K562 (cell line): Measurements from ENCODE around the gene SIGLEC6. TPM values are rescaled to one million over a fixed set of nuclear protein-coding genes. Genes with fewer than 3 reads are reported as not detected.

ENCODE experiments used
- CREM ChIP-seq: IDR thresholded peaks from 2 replicates; pipeline ENCODE4 v1.6.1; 2014; ENCODE audit warnings: antibody characterized with exemption, low read depth
- DDX20 ChIP-seq: fragments of 450-650 bp; IDR thresholded peaks from 2 replicates; pipeline ENCODE4 v1.6.1; 2016; ENCODE audit warnings: missing genetic modification characterization, low read depth, mild to moderate bottlenecking, missing compliant biosample characterization, moderate library complexity
- EGR1 ChIP-seq: fragments of 450-650 bp; conservative IDR thresholded peaks from 2 replicates; pipeline ENCODE4 v1.6.1; 2017; ENCODE audit warnings: mild to moderate bottlenecking
- FOXJ3 ChIP-seq: sonication (generic); formaldehyde crosslinking; IDR thresholded peaks from 2 replicates; pipeline ENCODE4 v1.4.0; 2020; ENCODE audit warnings: mild to moderate bottlenecking, missing genetic modification reagents
- GABPB2 ChIP-seq: fragments of 250-450 bp; sonication (Bioruptor Pico); conservative IDR thresholded peaks from 2 replicates; pipeline ENCODE4 v1.5.1; 2021; ENCODE audit warnings: mild to moderate bottlenecking
- HDGF ChIP-seq: fragments of 450-650 bp; IDR thresholded peaks from 2 replicates; pipeline ENCODE4 v1.6.1; 2016
- NR2C1 ChIP-seq, 2 experiments: fragments of 450-650 bp; IDR thresholded peaks; 2 replicates each; pipeline ENCODE4 v1.6.1; 2017; ENCODE audit warnings: mild to moderate bottlenecking in 2 of 2, antibody characterized with exemption in 1 of 2, inconsistent platforms in 1 of 2, missing compliant biosample characterization in 1 of 2, missing genetic modification characterization in 1 of 2
- PCBP2 ChIP-seq: fragments of 200-400 bp; formaldehyde crosslinking; IDR thresholded peaks from 2 replicates; pipeline ENCODE4 v1.6.1; 2018; ENCODE audit warnings: low read length, low read depth, mild to moderate bottlenecking, moderate library complexity; ENCODE audit not compliant: poor library complexity, severe bottlenecking
- POLR2H ChIP-seq: IDR thresholded peaks from 2 replicates; pipeline ENCODE4 v1.6.1; 2016; ENCODE audit warnings: missing genetic modification characterization, low read depth, mild to moderate bottlenecking, control low read depth, missing compliant biosample characterization, moderate library complexity
- PRDM10 ChIP-seq: fragments of 450-650 bp; IDR thresholded peaks from 2 replicates; pipeline ENCODE4 v1.6.1; 2018; ENCODE audit not compliant: partially characterized antibody
- PTTG1 ChIP-seq: fragments of 450-650 bp; IDR thresholded peaks from 2 replicates; pipeline ENCODE4 v1.6.1; 2016; ENCODE audit warnings: low read depth, mild to moderate bottlenecking, missing genetic modification characterization, missing compliant biosample characterization
- ZBED1 ChIP-seq: IDR thresholded peaks from 2 replicates; pipeline ENCODE4 v1.6.1; 2014
- ZBTB1 ChIP-seq: sonication (generic); formaldehyde crosslinking; IDR thresholded peaks from 2 replicates; pipeline ENCODE4 v1.8.1; 2023; ENCODE audit warnings: missing genetic modification reagents, low read depth, mild to moderate bottlenecking, borderline replicate concordance
- ZFPM2 ChIP-seq: fragments of 250-450 bp; sonication (Bioruptor Pico); IDR thresholded peaks from 2 replicates; pipeline ENCODE4 v1.5.1; 2022; ENCODE audit warnings: mild to moderate bottlenecking
- ZNF224 ChIP-seq: sonication (generic); formaldehyde crosslinking; IDR thresholded peaks from 2 replicates; pipeline ENCODE4 v1.8.0; 2022; ENCODE audit warnings: mild to moderate bottlenecking, missing genetic modification reagents
- ZNF586 ChIP-seq: fragments of 450-650 bp; formaldehyde crosslinking; conservative IDR thresholded peaks from 2 replicates; pipeline ENCODE4 v1.4.0; 2020; ENCODE audit warnings: mild to moderate bottlenecking, moderate library complexity
- ZNF668 ChIP-seq: fragments of 250-450 bp; sonication (Bioruptor Pico); IDR thresholded peaks from 2 replicates; pipeline ENCODE4 v1.8.0; 2022; ENCODE audit warnings: mild to moderate bottlenecking, inconsistent platforms
- ZNF79 ChIP-seq: fragments of 250-450 bp; sonication (Bioruptor Pico); IDR thresholded peaks from 2 replicates; pipeline ENCODE4 v1.4.0; 2020; ENCODE audit warnings: low read depth, mild to moderate bottlenecking, moderate library complexity
- polyA plus RNA-seq, 8 experiments: library from polyadenylated mRNA; depleted of rRNA in 4 of 8; stranded (reverse) in 5 of 8; unstranded in 3 of 8; fragments of >200 nt; fragmentation: Nextera tagmentation in 2 of 8; fragmentation: Illumina TruSeq in 1 of 8; extraction: Ambion mirVana in 2 of 8; extraction: Trizol in 1 of 8; gene quantifications; 2 replicates each; pipeline versions ENCODE4 v1.2.1 to v1.2.3, GENCODE V29; 2011 to 2014; ENCODE audit warnings: inconsistent platforms in 1 of 8, missing spikeins in 1 of 8
- total RNA-seq, 7 experiments: library from RNA; depleted of rRNA in 6 of 7; stranded (reverse); fragments of >200 nt in 6 of 7; fragmentation: Illumina TruSeq in 2 of 7; extraction: Trizol in 2 of 7; gene quantifications; 2 replicates each; pipeline versions ENCODE4 v1.2.1 to v1.2.3, GENCODE V29; 2011 to 2021; ENCODE audit warnings: low replicate concordance in 1 of 7
- TF ChIP-seq, protein P1 (sequence below): fragments of 250-450 bp; sonication (Bioruptor Pico); IDR thresholded peaks from 2 replicates; pipeline ENCODE4 v1.9.0; 2021; ENCODE audit warnings: mild to moderate bottlenecking
- TF ChIP-seq, protein P2 (sequence below): fragments of 450-650 bp; IDR thresholded peaks from 2 replicates; pipeline ENCODE4 v1.6.1; 2014; ENCODE audit warnings: low read depth, mild to moderate bottlenecking, moderate library complexity, borderline replicate concordance
- TF ChIP-seq, protein P3 (sequence below): fragments of 450-650 bp; IDR thresholded peaks from 2 replicates; pipeline ENCODE4 v1.6.1; 2016; ENCODE audit warnings: mild to moderate bottlenecking

Gene SIGLEC6
- total and polyA plus RNA-seq, 9 of the 15 experiments (the other 6 are each of a cell fraction or from before 2014, with no cell fraction given) = 0.03 to 17.5 (median 0.71) TPM

- TF ChIP-seq ZNF79 (CRISPR knock-in tag) (no peak), GABPB2 (CRISPR knock-in tag) (no peak), EGR1 (no peak), DDX20 (tag) (peak; percentile 62; the same call in 1 of the 2 replicates), PTTG1 (peak; percentile 65; the same call in 1 of the 2 replicates), NR2C1 (IDR thresholded peaks at IDR 0.05) (peak; percentile 92), NR2C1 (tag; IDR thresholded peaks at IDR 0.05) (peak; percentile 94), ZBTB1 (CRISPR knock-in tag) (no peak), POLR2H (peak; percentile 77), PRDM10 (no peak), FOXJ3 (CRISPR knock-in tag) (no peak), ZNF224 (CRISPR knock-in tag) (no peak), PCBP2 (no peak), CREM (peak; percentile 83), HDGF (no peak), ZNF668 (no peak), ZNF586 (CRISPR knock-in tag) (no peak), ZFPM2 (CRISPR knock-in tag) (no peak), ZBED1 (no peak)
- TF ChIP-seq, protein P1, sequence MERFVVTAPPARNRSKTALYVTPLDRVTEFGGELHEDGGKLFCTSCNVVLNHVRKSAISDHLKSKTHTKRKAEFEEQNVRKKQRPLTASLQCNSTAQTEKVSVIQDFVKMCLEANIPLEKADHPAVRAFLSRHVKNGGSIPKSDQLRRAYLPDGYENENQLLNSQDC (CRISPR knock-in tag) = no peak
- TF ChIP-seq, protein P2, sequence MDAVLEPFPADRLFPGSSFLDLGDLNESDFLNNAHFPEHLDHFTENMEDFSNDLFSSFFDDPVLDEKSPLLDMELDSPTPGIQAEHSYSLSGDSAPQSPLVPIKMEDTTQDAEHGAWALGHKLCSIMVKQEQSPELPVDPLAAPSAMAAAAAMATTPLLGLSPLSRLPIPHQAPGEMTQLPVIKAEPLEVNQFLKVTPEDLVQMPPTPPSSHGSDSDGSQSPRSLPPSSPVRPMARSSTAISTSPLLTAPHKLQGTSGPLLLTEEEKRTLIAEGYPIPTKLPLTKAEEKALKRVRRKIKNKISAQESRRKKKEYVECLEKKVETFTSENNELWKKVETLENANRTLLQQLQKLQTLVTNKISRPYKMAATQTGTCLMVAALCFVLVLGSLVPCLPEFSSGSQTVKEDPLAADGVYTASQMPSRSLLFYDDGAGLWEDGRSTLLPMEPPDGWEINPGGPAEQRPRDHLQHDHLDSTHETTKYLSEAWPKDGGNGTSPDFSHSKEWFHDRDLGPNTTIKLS = peak; percentile 57; the same call in 1 of the 2 replicates
- TF ChIP-seq, protein P3, sequence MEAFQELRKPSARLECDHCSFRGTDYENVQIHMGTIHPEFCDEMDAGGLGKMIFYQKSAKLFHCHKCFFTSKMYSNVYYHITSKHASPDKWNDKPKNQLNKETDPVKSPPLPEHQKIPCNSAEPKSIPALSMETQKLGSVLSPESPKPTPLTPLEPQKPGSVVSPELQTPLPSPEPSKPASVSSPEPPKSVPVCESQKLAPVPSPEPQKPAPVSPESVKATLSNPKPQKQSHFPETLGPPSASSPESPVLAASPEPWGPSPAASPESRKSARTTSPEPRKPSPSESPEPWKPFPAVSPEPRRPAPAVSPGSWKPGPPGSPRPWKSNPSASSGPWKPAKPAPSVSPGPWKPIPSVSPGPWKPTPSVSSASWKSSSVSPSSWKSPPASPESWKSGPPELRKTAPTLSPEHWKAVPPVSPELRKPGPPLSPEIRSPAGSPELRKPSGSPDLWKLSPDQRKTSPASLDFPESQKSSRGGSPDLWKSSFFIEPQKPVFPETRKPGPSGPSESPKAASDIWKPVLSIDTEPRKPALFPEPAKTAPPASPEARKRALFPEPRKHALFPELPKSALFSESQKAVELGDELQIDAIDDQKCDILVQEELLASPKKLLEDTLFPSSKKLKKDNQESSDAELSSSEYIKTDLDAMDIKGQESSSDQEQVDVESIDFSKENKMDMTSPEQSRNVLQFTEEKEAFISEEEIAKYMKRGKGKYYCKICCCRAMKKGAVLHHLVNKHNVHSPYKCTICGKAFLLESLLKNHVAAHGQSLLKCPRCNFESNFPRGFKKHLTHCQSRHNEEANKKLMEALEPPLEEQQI = no peak
Observed at GRCh38 chr19:51570962-51571575, 39.6 kb upstream of the SIGLEC6 start, which contains the start of gene ZNF175 (continued).
